NCI-H510A (cell line): Measurements from ENCODE around the gene ZPR1.

Experiments
- DNase-seq: peaks from one replicate; lab custom pipeline; 2025; lab: John Stamatoyannopoulos, UW

Gene ZPR1

DNA sequence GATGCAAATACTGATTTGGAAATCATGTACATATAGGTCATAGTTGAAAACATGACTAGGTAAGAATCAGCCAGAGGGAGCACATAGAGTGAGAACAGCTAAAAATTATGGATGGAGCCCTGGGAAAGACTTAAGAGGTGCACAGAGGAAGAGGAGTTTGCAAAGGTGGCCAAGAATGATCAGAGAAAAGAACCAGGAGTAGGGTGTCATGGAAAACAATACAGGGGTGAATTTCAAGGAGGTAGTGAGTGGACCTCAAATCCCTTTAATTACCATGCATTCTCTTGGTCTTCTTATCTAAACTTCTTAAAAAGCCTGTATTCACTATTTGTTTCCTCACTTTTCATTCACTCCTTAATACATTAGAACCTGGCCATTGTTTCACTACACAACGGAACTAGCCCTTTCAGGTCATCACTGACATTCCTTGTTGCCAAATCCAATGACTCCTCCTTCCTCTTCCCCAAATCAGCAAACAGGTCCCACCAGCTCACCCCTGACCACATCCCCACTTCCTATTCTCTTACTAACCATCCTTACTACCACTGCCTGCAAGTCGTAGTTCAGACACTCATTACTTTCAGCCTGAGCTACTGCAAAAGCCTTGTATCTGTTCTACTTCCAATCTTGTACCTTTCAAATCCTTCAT, 37.6 kb downstream of the ZPR1 start:
- DNase-seq, result no peak

DNA sequence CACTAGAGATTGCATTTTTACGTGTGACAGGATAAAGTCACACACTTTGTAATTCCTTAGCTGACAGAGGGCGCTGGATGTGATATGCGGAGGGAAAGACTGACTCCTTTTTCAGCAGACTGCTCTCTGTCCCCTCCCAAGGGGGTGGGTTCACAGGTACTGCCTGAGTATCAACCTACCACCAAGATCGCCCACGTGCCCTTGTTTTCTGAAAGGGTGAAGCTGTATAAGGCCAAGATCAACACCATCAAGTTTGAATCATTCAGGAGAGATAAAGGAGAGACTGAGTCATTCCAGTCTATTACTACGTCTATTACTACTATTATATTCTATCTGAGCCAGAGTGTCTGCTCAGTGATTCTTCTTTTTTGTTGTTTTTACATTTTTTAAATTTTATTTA, 45.7 kb downstream of the ZPR1 start:
- no peak for DNase-seq

DNA sequence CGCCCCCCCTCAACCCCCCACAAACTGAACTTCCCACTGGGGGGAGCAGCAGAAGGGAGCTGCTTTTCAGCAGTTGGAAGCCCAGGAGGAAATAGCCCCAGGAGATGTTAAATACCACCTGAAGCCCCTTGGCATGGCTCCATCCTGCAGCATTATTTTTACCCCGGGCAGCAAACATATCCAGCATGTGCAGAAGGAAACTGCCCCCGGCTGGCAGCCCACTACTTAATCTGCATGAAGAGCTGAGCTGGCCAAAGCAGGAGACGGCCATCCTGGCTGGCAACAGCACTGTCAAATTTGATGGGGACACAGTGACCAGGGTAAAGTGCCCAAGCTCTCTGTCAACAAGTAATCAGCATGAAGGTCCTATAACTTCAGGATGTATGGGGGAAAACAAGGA, 47.1 kb downstream of the ZPR1 start:
- no peak for DNase-seq

DNA sequence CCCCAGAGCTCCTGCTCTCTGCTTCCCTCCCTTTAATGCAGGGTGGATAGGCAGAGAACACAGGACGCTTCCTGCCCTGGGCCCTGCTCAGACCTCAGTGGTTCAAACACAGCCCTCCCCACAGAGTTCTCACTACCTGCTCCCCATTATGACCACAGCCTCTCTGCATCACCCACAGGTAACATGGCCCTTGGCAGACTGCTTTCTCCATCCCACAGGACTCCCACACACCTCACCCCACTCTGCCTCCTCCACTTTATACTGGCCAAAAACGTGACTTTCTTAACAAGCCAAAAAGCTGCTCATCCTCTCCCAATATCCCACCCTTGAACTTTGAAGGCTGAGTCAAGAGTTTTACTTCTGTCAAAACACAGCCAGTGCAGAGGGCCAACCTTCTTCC, 48.8 kb downstream of the ZPR1 start:
- DNase-seq, result no peak

DNA sequence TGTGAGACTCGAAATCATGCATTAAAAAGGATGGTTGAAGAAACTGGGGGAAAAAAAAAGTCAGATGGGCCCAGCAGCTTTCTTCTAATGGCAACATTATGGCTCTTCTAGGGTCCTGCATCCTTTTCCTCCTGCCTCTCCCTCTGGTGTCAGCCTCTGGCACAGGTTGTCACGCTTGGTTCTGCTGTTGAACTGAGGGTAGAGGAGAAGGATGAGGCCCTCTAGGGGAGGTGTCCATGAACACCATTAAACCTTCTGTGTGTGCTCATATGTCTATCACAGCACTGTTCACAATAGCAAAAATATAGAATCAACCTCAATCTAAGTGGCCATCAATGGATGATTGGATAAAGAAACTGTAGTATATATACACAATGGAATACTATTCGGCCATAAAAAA, 51.1 kb downstream of the ZPR1 start:
- no peak for DNase-seq

DNA sequence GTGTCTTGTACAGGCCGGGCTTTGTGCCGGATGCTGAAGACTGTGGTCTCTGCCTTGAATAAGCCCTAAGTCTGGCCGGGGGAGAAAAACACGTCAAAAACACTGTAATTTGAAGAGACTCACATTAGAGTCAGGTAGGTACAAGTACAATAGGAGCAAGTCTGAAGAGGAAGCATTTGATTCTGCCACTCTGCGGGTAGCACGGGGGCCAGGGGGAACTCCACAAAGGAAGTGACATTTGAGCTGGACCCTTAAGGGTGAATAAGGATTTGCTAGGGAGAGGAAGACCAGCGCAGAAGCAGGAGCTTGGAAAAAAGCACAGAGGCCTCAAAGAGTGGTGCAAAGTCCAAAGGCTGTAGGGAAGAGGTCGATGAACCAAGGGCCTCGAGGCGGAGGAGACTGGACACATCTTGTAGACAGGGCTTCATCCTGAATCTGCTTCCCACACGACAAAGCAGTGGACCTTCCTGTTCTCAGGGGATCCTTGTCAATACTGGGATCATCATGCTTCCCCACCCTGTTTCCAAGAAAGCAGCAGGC, 53.8 kb downstream of the ZPR1 start:
- no peak for DNase-seq

DNA sequence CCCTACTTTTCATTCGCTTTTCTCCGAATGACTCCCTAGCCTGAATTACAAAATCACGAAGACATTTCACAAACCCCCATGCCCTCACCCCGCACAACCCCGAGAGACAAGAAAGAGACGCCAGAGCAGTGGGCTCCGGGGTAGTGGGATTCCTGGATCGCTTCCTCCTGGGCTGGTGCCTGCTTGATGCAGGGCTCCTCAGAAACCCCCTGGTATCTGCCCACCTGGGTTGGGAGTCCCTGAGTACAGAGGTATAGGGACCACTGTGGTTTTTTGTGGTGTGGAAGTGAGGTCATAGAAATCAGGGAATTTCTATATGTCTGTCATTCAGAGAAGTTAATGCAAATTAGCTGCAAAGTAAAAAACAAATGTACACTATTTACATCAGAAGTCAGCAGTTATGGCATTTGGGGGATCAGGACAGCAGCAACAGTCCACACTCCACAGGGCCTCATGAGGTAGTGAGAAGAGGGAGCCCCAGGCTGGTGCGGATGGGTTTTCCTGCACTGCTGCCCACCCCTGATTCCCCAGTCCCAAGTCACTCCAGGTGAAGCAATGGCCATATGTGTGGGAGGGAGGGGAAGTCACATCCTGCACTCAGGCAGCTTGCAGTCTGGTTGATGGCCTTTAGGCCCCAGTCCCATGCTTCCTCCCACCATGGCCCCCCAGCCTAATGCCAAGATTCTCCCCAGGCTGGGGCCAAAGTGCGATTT, 54.6 kb downstream of the ZPR1 start:
- DNase-seq, result no peak

DNA sequence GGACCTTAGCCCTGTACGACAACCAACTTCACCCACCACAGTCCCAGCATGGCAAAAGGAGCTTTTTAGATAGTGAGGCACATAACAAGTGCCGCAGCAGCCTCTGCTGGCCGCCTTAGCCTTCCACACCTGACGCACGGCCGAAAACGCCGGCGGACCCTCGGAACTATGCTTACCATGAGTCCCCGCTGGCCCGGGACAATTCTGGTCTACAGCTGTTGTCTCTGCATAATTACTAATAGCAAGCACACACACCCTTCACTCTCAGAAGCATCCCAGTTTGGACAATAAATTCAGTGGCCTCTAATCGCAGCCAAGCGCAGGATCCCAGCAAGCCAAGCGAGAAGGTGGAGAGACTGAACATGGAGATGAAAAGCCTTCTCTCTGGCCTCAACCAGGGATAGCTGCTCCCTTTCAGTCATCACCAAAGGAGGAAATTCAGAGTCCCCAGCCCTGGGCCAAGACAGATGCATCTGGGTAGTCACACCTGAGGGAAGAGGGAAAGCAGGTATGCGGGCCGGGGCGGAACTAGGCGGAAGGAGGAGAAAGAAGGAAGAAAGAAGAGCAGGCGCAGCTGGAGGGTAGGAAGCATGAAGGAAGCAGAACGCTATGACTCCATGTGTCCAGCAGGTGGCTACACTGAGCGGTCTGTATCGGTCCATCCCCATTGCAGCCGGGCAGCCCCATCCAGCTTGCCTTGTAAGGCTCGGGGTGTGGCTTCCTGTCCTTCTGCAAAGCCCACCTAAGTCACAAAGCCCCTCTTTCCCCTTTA, 55.4 kb downstream of the ZPR1 start:
- peak; percentile 17 for DNase-seq

DNA sequence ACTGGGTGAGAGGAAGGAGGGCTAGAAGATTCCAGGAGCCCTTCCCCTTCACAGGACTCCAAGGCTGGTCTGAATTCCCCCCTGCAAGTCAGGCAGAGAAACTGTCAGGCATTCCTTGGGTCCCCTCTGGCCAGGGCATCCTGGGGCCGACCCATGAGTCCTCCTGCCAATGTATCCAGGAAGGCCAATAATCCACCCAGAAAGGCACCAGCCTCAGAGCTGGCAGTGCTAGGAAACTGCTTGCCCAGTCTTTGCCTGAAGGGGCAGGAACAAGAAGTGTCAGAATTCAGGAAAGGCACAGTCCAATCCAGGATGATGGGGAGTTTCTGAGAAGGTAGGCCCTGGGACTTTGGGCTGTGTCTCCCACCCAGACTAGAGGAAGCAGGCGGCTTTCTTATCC, 56.0 kb downstream of the ZPR1 start:
- no peak for DNase-seq

DNA sequence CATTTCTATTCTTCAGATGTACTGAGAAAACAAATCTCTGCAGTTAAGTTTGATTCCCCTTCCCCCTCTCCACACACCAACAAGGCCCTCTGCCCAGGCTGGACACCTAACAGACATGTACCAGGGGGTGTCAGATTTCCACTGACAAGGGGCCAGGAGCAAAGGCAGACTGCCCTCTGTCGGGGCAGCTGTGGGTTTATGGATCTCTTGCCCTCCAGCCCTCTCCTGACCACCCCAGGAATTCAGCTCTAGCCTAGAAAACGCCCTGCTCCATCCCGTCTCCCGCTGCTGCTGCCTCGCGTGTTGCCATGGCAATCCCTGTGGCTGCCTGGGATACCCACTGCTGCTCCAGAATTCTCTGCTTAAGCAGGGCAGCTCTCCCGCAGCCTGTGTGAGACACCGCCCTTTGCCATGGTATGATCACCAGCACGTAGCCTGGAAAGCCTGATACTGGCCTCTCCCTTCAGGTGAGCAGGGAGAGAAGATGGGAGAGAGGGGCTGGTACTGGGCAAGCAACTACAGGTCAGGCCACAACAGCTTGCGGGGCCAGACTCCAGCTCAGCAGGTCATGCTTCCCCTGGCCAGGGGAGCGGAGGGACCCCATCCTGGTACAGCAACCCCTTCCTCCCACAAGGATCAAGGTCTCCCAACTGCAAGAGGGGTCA, 56.6 kb downstream of the ZPR1 start:
- DNase-seq, result no peak

DNA sequence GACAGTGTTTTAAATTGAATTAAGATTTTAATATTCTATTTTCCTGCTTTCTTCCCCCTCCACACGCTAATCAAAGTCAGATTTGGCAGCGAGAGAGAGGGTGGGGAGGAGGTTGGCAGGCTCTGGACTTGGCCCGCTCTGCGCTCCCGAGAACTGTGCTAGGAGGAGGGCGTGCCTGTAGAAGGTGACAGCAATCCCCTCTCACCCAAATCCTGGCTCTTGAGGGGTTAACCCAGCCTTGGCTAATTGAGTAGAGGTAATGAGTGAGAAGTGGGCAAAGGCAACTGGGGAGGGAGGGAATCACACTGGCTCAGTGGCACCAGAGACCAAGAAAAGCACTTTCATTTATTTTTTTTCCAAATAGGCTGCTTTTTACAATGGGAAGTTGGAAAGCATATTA, 57.2 kb downstream of the ZPR1 start:
- no peak for DNase-seq

DNA sequence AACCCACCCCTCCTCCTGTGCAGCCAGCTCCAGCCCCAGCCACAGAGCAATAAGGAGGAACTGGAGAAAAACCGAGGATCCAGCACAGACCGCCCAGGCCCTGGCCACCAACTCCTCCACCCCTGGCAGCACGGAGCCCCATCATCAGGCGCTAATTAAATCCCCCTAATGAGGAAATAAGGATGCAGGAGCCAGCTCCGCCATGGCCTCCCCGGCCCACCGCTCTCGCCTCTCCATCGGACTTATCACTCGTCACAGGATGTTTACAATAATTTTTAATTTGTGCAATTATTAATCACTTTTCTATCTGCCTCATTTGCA, 57.6 kb downstream of the ZPR1 start:
- no peak for DNase-seq

DNA sequence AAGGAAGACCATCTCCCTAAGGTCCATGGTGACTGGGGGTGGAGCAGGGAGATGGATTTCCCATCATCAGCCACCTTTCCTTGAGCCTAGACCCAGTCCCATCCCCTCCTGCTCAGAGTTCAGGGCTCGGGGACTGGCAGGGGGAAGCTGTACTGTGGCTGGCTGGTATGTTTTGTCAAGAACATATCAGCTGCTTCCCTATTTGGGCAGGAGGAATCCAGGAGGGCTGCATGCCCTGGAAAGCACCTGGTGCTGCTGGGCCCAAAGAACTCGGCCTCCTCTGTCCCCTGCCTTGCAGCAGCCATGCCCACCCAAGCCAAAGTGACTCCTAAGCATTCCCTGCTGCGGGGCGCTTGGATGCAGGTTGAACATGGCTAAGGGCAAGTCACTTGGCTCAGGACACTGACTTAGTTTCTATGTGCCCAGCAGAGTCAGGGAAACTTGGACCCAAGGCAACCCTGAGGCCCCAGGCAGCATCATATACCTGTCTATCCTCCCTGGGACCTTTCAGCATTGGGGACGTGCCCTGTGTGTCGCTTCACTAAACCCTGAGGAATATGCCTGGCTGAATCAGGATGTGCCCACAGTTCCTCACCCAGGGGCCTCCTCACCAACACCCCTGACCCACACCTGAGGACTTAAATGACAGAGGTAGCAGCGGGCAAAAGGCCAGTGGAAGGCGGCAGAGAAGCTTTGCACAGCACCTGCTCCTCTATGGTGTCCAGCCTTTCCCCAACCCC, 58.2 kb downstream of the ZPR1 start:
- DNase-seq, result no peak

DNA sequence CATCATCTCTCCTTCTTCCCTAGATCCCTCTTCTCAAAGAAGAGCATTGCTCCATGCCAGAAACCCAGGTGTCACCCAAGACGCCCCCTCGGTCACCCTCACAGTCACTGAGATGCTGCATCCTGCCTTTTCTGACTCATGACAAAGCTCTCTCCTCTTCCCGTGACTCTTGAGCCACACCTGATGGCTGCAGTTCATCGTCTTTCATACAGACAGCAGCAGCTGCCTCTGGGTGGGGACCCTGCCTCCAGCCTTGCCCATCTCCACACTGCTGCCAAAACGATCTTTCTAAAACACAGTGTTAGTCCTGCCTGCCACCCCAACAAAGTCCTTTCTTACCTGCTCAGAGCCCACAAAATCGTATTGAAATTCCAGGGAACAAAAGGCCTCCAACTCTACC, 59.8 kb downstream of the ZPR1 start:
- DNase-seq, result no peak

DNA sequence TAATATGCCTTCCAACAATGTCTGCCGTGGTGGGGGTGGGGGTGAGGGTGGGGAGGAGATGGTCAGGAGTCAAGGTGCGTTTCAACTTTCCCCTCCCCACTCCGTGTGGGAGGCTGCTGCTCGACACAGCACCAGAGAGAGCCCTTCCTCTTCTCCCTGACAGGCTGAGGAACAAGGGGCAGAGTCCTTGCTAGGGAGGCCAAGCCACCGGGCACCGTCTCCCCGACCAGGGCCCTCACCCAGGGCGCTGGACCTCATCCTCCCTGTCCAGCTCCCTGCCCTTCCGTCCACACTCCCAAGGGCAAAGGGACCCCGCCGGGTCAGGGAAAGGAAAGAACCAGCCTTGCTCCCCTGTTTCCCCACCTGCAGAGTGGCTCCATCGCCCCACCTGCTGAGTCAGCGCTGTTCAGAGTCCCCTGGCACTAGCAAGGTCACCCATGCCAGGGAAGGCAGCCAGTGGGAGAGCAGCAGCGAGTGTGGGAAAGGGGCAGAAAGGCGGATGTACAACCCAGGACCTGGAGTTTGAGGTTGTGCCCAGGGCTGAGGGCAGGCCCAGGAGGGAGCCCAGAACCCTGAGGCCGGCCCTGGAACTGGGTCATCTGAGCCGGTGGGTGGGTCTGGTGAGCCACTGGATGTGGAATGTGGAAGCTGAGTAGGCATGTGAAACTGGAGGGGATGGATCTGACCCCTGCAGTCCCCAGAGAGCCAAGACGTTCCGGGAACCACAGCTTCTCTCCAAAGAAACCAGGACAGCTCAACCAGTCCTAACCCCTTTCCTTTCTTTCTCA, 62.2 kb downstream of the ZPR1 start:
- DNase-seq, result no peak

DNA sequence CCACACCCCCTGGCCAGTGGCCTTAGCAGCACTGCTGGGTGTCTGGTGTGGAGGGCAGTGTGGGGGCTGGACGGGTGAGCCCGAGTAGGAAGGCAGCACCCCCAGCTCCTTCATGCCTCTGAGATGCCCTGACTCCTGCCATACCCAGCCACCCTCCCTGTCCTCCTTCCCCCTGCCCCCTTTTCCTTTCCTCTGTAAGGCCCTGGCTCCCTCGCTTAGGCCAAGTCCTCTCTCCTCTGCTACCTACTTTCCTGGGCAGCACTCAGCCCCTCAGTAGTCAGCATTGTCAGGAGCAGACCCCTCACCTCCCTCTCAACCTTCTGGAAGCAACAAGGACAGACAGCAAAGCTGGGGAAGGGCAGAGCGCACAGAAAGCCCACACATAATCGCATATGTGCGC, 63.0 kb downstream of the ZPR1 start:
- DNase-seq, result no peak
